C4-2B (cell line): ENCODE measurements around the gene MCF2L.

Experiments
- H3K27ac ChIP-seq: fragments of 450-650 bp; 2 replicates; pipeline ENCODE4 v1.5.1; 2017
- CTCF ChIP-seq: fragments of 450-650 bp; conservative IDR thresholded peaks from 2 replicates; pipeline ENCODE4 v1.5.1; 2017; ENCODE audit warnings: mild to moderate bottlenecking
- ZFX ChIP-seq: fragments of 450-650 bp; IDR thresholded peaks from 2 replicates; pipeline ENCODE4 v1.6.1; 2017

Gene MCF2L

GRCh38 chr13:113086991-113087922 lies 118.2 kb downstream of the MCF2L start:
- H3K27ac ChIP-seq, result no peak overlapping the region
- no peak for TF ChIP-seq ZFX
- TF ChIP-seq CTCF, result no peak

- TF ChIP-seq ZFX (no peak), CTCF (no peak)
- no peak overlapping the region for H3K27ac ChIP-seq
Observed at GRCh38 chr13:113087923-113088690, 119.1 kb downstream of the MCF2L start.

GRCh38 chr13:113088691-113089020 lies 119.6 kb downstream of the MCF2L start:
- TF ChIP-seq ZFX (no peak), CTCF (no peak)
- no peak overlapping the region for H3K27ac ChIP-seq

- H3K27ac ChIP-seq, result no peak overlapping the region
- no peak for TF ChIP-seq ZFX
- no peak for TF ChIP-seq CTCF
Observed at GRCh38 chr13:113089693-113090414, 120.8 kb downstream of the MCF2L start.

GRCh38 chr13:113090415-113090770 lies 121.4 kb downstream of the MCF2L start:
- H3K27ac ChIP-seq, result no peak overlapping the region
- no peak for TF ChIP-seq CTCF
- no peak for TF ChIP-seq ZFX

GRCh38 chr13:113090806-113091205 lies 121.8 kb downstream of the MCF2L start:
- no peak for TF ChIP-seq ZFX
- TF ChIP-seq CTCF, result no peak
- no peak overlapping the region for H3K27ac ChIP-seq
